K562 (cell line): ENCODE data around the gene C2CD4B. TPM values are rescaled to one million over a fixed set of nuclear protein-coding genes. Genes with fewer than 3 reads are reported as not detected.

ENCODE experiments used
- BDP1 ChIP-seq: IDR thresholded peaks from 3 replicates; pipeline ENCODE4 v1.6.1; 2011; ENCODE audit not compliant: insufficient read length, insufficient read depth
- IFI16 ChIP-seq: fragments of 250-450 bp; sonication (Bioruptor Pico); IDR thresholded peaks from 2 replicates; pipeline ENCODE4 v2.1.2; 2022; ENCODE audit warnings: mild to moderate bottlenecking, inconsistent platforms
- MBD1 ChIP-seq: fragments of 250-450 bp; sonication (Bioruptor Pico); IDR thresholded peaks from 2 replicates; pipeline ENCODE4 v1.8.0; 2022; ENCODE audit warnings: inconsistent platforms
- MED1 ChIP-seq: sonication (generic); formaldehyde crosslinking; IDR thresholded peaks from 2 replicates; pipeline ENCODE4 v1.8.1; 2023; ENCODE audit warnings: missing genetic modification reagents, borderline replicate concordance
- MXI1 ChIP-seq: IDR thresholded peaks from 2 replicates; pipeline ENCODE4 v1.6.1; 2011; ENCODE audit warnings: low read depth, mild to moderate bottlenecking, improper control_type of control experiment, low read length
- PHF21A ChIP-seq: fragments of 450-650 bp; IDR thresholded peaks from 2 replicates; pipeline ENCODE4 v1.6.1; 2017; ENCODE audit warnings: low read depth, borderline replicate concordance
- RBM17 ChIP-seq: fragments of 200-400 bp; formaldehyde crosslinking; IDR thresholded peaks from 2 replicates; pipeline ENCODE4 v1.6.1; 2017; ENCODE audit warnings: low read depth, mild to moderate bottlenecking, low read length, borderline replicate concordance
- SNAPC5 ChIP-seq: fragments of 250-450 bp; sonication (Bioruptor Pico); IDR thresholded peaks from 2 replicates; pipeline ENCODE4 v1.8.0; 2021; ENCODE audit warnings: moderate library complexity, mild to moderate bottlenecking, inconsistent platforms
- SREBF2 ChIP-seq: sonication (generic); formaldehyde crosslinking; IDR thresholded peaks from 2 replicates; pipeline ENCODE4 v1.4.0; 2020; ENCODE audit warnings: mild to moderate bottlenecking, missing genetic modification reagents
- TEAD1 ChIP-seq, 2 experiments: fragments of 450-650 bp in 1 of 2; sonication (generic) in 1 of 2; formaldehyde crosslinking; IDR thresholded peaks; 2 replicates each; pipeline versions ENCODE4 v1.4.0 to v1.8.0; 2020 to 2022; ENCODE audit warnings: mild to moderate bottlenecking in 2 of 2, missing genetic modification reagents in 1 of 2
- TEAD4 ChIP-seq, 2 experiments: sonication (generic) in 1 of 2; formaldehyde crosslinking in 1 of 2; IDR thresholded peaks; 2 replicates each; pipeline versions ENCODE4 v1.6.1 to v1.8.0; 2012 to 2022; ENCODE audit warnings: borderline replicate concordance in 1 of 2, inconsistent platforms in 1 of 2, low read length in 1 of 2, mild to moderate bottlenecking in 1 of 2, missing genetic modification reagents in 1 of 2
- TSC22D4 ChIP-seq: fragments of 450-650 bp; IDR thresholded peaks from 2 replicates; pipeline ENCODE4 v1.6.1; 2016; ENCODE audit warnings: missing genetic modification characterization, missing biosample characterization, control low read depth
- ZC3H8 ChIP-seq: fragments of 450-650 bp; IDR thresholded peaks from 2 replicates; pipeline ENCODE4 v1.6.1; 2017
- ZKSCAN1 ChIP-seq: fragments of 150-350 bp; IDR thresholded peaks from 2 replicates; pipeline ENCODE4 v1.6.1; 2016; ENCODE audit warnings: low read depth, low read length
- ZKSCAN8 ChIP-seq: fragments of 200-800 bp; sonication (Bioruptor generic); IDR thresholded peaks from 2 replicates; pipeline ENCODE4 v1.6.1; 2016; ENCODE audit warnings: missing genetic modification characterization, missing compliant biosample characterization
- ZNF318 ChIP-seq, 2 experiments: fragments of 450-650 bp; IDR thresholded peaks; 2 replicates each; pipeline ENCODE4 v1.6.1; 2016; ENCODE audit warnings: mild to moderate bottlenecking in 2 of 2, borderline replicate concordance in 1 of 2, low read depth in 1 of 2, moderate library complexity in 1 of 2
- ZNF699 ChIP-seq: fragments of 250-450 bp; sonication (Bioruptor Pico); IDR thresholded peaks from 2 replicates; pipeline ENCODE4 v1.8.0; 2021; ENCODE audit warnings: mild to moderate bottlenecking, moderate library complexity; ENCODE audit not compliant: insufficient replicate concordance
- polyA plus RNA-seq, 8 experiments: library from polyadenylated mRNA; depleted of rRNA in 4 of 8; stranded (reverse) in 5 of 8; unstranded in 3 of 8; fragments of >200 nt; fragmentation: Nextera tagmentation in 2 of 8; fragmentation: Illumina TruSeq in 1 of 8; extraction: Ambion mirVana in 2 of 8; extraction: Trizol in 1 of 8; gene quantifications; 2 replicates each; pipeline versions ENCODE4 v1.2.1 to v1.2.3, GENCODE V29; 2011 to 2014; ENCODE audit warnings: inconsistent platforms in 1 of 8, missing spikeins in 1 of 8
- total RNA-seq, 7 experiments: library from RNA; depleted of rRNA in 6 of 7; stranded (reverse); fragments of >200 nt in 6 of 7; fragmentation: Illumina TruSeq in 2 of 7; extraction: Trizol in 2 of 7; gene quantifications; 2 replicates each; pipeline versions ENCODE4 v1.2.1 to v1.2.3, GENCODE V29; 2011 to 2021; ENCODE audit warnings: low replicate concordance in 1 of 7

Gene C2CD4B
- total and polyA plus RNA-seq, 9 of the 15 experiments (the other 6 are each of a cell fraction or from before 2014, with no cell fraction given): 0.11 TPM; not detected in 8

GRCh38 chr15:62119227-62119864, 45.7 kb downstream of the C2CD4B start (continued):
- TF ChIP-seq ZNF318 (IDR thresholded peaks at IDR 0.05; ENCODE audit: borderline replicate concordance in 1 of 2, low read depth in 1 of 2) (peak in 1 of 2 experiments; percentile 69; a peak in 1 of 4 replicates), ZKSCAN8 (peak; percentile 72), TSC22D4 (tag) (no peak), ZNF699 (CRISPR knock-in tag) (no peak), ZC3H8 (no peak), TEAD1 (CRISPR knock-in tag; IDR thresholded peaks at IDR 0.05) (no peak), RBM17 (no peak), PHF21A (no peak), MED1 (no peak), ZKSCAN1 (no peak), SNAPC5 (CRISPR knock-in tag) (no peak), BDP1 (no peak), MBD1 (CRISPR knock-in tag) (no peak), TEAD4 (IDR thresholded peaks at IDR 0.05; ENCODE audit: low read length) (0 out of 2 replicates have a peak, but pooled peaks have one; percentile 6), TEAD4 (CRISPR knock-in tag; IDR thresholded peaks at IDR 0.05; ENCODE audit: borderline replicate concordance) (no peak), MXI1 (no peak), IFI16 (CRISPR knock-in tag) (no peak), SREBF2 (no peak)
